Activated CD8-positive, alpha-beta T cell treated with anti-CD3 and anti-CD28 coated beads, Interleukin-2, amount 10 ng/mL, durations not matched to agents 7 days and 5 days (primary cell): ENCODE measurements around the gene FGF14. TPM values are rescaled to one million over a fixed set of nuclear protein-coding genes. Genes with fewer than 3 reads are reported as not detected.

ENCODE experiments used
- ATAC-seq: fragments of 150-1000 bp; cut with Tn5 transposase; one replicate; pipeline ENCODE4 v1.10.0; 2021; ENCODE audit warnings: moderate library complexity
- CTCF ChIA-PET: fragments of 350-600 bp; sonication (Branson Sonifier 250); formaldehyde crosslinking; loops from one replicate; lab custom pipeline; 2021; ENCODE audit warnings: antibody characterized with exemption; lab: Charles Lee
- POLR2A ChIA-PET: fragments of 350-600 bp; sonication (Branson Sonifier 250); formaldehyde crosslinking; loops from one replicate; lab custom pipeline; 2021; ENCODE audit warnings: antibody characterized with exemption; lab: Charles Lee
- DNase-seq: peaks from one replicate; pipeline ENCODE4 v3.0.0-alpha.2; 2020
- H3K27ac Mint-ChIP-seq: one replicate; pipeline ENCODE4 v1.8.0; 2021; ENCODE audit warnings: mild to moderate bottlenecking, mixed read lengths
- H3K27me3 Mint-ChIP-seq: one replicate; pipeline ENCODE4 v1.8.0; 2021; ENCODE audit warnings: low read depth, mixed read lengths
- H3K36me3 Mint-ChIP-seq: one replicate; pipeline ENCODE4 v1.8.0; 2021; ENCODE audit warnings: low read depth, mixed read lengths
- H3K4me1 Mint-ChIP-seq: one replicate; pipeline ENCODE4 v1.8.0; 2021; ENCODE audit warnings: low read depth, mixed read lengths
- H3K4me3 Mint-ChIP-seq: one replicate; pipeline ENCODE4 v1.8.0; 2021; ENCODE audit warnings: mild to moderate bottlenecking, mixed read lengths
- H3K9me3 Mint-ChIP-seq: one replicate; pipeline ENCODE4 v1.8.0; 2022; ENCODE audit warnings: mixed read lengths; ENCODE audit not compliant: insufficient read depth
- total RNA-seq, 2 experiments: library from RNA; stranded (reverse); gene quantifications; one replicate each; pipeline ENCODE4 v1.2.3, GENCODE V29; 2021

The FGF14 gene
- total RNA-seq, 2 experiments from 2014 or later = not detected

DNA sequence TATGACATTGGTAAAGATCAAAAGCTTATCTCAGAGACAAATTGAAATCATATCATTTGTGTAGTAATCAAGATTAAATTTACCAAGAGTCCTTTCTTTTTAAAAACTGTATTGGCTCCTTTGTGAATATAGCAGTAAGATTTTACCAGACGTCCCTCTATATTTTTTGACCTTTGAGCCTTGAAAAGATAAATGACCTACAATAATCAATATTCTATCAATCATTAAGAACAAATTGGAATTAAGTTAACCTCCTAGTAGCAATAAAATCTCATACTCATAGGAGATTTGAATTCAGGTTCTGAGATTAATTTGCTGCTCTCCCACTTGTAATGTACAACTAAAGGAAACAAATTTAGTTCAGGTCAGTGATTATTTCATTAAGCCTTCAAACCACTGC lies 78.3 kb downstream of the FGF14 start:
- Mint-ChIP-seq H3K4me3 (no peak overlapping the region), H3K9me3 (no peaks in the 10 kb centered on the region), H3K27ac (no peak overlapping the region), H3K27me3 (no peaks in the 10 kb centered on the region), H3K36me3 (no peaks in the 10 kb centered on the region), H3K4me1 (peaks cover 4% of the 10 kb centered on the region)
- CTCF ChIA-PET = no interaction called here
- DNase-seq = no peak
- POLR2A ChIA-PET = no interaction called here
- ATAC-seq = no peak

GRCh38 chr13:102323012-102323411 lies 78.8 kb downstream of the FGF14 start:
- no peaks in the 10 kb centered on the region for H3K9me3 Mint-ChIP-seq
- H3K27ac Mint-ChIP-seq = no peak overlapping the region
- DNase-seq (no peak), ATAC-seq (no peak)
- POLR2A ChIA-PET = no interaction called here
- no peaks in the 10 kb centered on the region for H3K36me3 Mint-ChIP-seq
- H3K4me3 Mint-ChIP-seq = no peak overlapping the region
- CTCF ChIA-PET = no interaction called here
- peaks cover 4% of the 10 kb centered on the region for H3K4me1 Mint-ChIP-seq
- H3K27me3 Mint-ChIP-seq = no peaks in the 10 kb centered on the region

DNA sequence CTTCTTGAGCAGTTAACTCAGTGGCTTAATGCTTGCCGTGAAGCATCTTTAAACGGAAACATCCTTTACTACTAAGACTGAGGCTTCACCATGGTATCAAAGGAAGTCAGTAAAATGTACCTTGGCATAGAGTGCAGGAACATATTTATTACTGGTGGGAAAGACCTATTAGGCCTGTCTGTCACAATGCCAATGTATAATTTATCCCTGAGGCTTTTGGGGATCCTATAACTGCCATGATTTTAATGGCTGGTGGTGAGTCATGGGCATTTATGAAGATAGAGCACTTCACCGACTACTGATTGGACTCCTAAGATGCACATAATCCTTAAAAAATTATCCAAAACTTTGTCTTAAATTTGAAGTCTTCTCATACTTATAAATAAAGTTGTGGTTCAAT lies 79.6 kb downstream of the FGF14 start:
- no peak for ATAC-seq
- no peak for DNase-seq
- no peak overlapping the region for H3K4me3 Mint-ChIP-seq

GRCh38 chr13:102318233-102318632 lies 83.6 kb downstream of the FGF14 start:
- CTCF ChIA-PET = no interaction called here
- ATAC-seq = no peak
- Mint-ChIP-seq H3K27me3 (no peaks in the 10 kb centered on the region), H3K27ac (no peak overlapping the region), H3K4me1 (no peaks in the 10 kb centered on the region), H3K9me3 (no peaks in the 10 kb centered on the region), H3K4me3 (no peak overlapping the region), H3K36me3 (no peaks in the 10 kb centered on the region)
- DNase-seq = no peak
- POLR2A ChIA-PET = no interaction called here

More for the DNA sequence above, 79.6 kb downstream of the FGF14 start:
- Mint-ChIP-seq H3K9me3 (no peaks in the 10 kb centered on the region), H3K36me3 (no peaks in the 10 kb centered on the region), H3K27ac (no peak overlapping the region), H3K4me1 (peaks cover 4% of the 10 kb centered on the region), H3K27me3 (no peaks in the 10 kb centered on the region)
- ChIA-PET POLR2A (no interaction called here), CTCF (no interaction called here)

DNA sequence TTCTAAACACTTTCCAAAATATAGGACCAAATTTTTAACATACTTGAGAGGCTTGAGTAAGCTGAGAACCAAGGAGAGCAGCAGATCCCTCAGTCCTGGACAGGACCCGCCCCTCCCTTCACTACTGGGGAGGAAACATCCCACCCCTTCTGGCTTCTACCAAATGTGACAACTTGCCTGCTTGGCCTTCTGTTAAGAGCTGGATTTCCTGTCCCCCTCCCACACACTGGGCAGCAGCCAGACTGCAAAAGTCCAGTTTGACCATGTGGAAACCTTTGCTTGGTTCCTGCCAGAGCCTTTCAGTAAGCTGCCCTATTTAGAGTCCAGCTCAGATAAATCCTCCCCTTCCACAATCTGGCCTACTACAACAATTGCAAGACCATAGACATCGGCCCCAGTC lies 84.3 kb downstream of the FGF14 start:
- ChIA-PET POLR2A (no interaction called here), CTCF (no interaction called here)
- no peak for ATAC-seq
- DNase-seq = no peak
- no peak overlapping the region for H3K4me3 Mint-ChIP-seq
- no peaks in the 10 kb centered on the region for H3K27me3 Mint-ChIP-seq
- no peaks in the 10 kb centered on the region for H3K36me3 Mint-ChIP-seq
- H3K27ac Mint-ChIP-seq = no peak overlapping the region
- H3K4me1 Mint-ChIP-seq = no peaks in the 10 kb centered on the region
- H3K9me3 Mint-ChIP-seq = no peaks in the 10 kb centered on the region

DNA sequence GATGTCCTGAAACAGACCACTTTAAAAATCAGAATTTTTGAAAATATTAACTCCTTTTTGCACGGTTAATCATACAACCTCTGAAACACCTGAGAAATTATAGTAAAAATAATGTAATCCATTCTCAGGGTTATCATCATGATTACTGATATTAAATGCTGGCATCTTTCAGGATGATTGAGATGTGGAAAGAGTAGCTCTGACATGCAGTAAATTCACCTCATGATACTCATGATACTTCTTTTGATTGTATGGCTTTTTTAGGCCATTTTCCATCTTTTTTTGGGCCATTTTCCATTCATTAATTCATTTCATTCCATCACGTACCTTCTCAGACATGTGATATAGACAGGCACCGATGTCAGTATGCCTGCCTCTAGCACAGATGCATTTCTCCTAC lies 85.1 kb downstream of the FGF14 start:
- POLR2A ChIA-PET = no interaction called here
- Mint-ChIP-seq H3K9me3 (no peaks in the 10 kb centered on the region), H3K4me1 (no peaks in the 10 kb centered on the region), H3K36me3 (no peaks in the 10 kb centered on the region), H3K27me3 (no peaks in the 10 kb centered on the region), H3K27ac (no peak overlapping the region), H3K4me3 (no peak overlapping the region)
- ATAC-seq = no peak
- DNase-seq = no peak
- CTCF ChIA-PET = no interaction called here

DNA sequence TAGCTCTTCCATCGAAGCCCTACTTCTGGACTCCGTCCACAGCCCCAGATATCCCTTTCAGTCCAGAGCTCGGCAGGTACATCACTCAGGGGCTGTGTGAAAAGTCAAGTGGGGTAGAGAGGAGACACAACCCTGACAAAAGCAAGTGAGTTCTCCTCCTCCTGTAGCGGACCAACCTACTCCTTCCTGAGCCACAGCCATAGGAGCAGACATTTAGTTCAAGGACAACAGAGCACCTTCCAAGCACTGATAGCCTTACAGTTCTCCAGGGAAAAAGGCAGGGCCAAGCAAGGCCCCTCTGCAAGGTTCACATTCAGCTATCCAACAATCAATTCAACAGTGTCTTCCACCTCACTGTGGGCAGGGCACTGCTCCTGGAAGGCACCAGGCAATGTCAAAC lies 89.0 kb downstream of the FGF14 start:
- Mint-ChIP-seq H3K4me1 (no peaks in the 10 kb centered on the region), H3K27ac (no peak overlapping the region), H3K4me3 (no peak overlapping the region), H3K36me3 (no peaks in the 10 kb centered on the region), H3K27me3 (peaks cover 2% of the 10 kb centered on the region), H3K9me3 (no peaks in the 10 kb centered on the region)
- ATAC-seq (no peak), DNase-seq (no peak)
- CTCF ChIA-PET = interaction anchor here (1.2 kb wide), 1 partner anchor 11 kb away, joined by 4 read pairs; no protein-coding TSS in a partner anchor
- POLR2A ChIA-PET = no interaction called here

DNA sequence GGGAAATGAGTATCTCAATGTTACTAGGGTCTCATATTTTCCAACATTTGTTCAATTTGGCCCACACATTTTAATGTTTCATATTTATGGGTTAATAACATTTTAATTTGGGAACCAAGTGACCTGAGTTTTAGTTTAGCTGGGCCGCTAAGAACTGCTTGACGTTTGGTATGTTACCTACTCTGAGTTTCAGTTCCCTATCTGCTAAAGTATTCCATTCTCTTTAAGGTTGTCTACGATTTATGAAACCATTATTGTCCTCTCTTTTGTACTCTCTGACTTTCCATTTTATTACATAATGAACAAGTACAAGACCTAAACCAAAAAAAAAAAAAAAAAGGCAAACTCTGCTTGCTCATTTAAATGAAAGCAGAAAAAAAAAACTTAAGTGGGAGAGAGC lies 89.9 kb downstream of the FGF14 start:
- no peaks in the 10 kb centered on the region for H3K36me3 Mint-ChIP-seq
- H3K27ac Mint-ChIP-seq = no peak overlapping the region
- H3K4me1 Mint-ChIP-seq = no peaks in the 10 kb centered on the region
- H3K4me3 Mint-ChIP-seq = no peak overlapping the region
- CTCF ChIA-PET = interaction anchor here (1.0 to 1.2 kb wide), 2 partner anchors 10 to 244 kb away, joined by 3 to 4 read pairs; no protein-coding TSS in a partner anchor
- ATAC-seq (no peak), DNase-seq (no peak)
- peaks cover 2% of the 10 kb centered on the region for H3K27me3 Mint-ChIP-seq
- H3K9me3 Mint-ChIP-seq = no peaks in the 10 kb centered on the region
- POLR2A ChIA-PET = no interaction called here

GRCh38 chr13:102311419-102311796 lies 90.4 kb downstream of the FGF14 start:
- H3K36me3 Mint-ChIP-seq = no peaks in the 10 kb centered on the region

GRCh38 chr13:102310691-102311418 lies 91.0 kb downstream of the FGF14 start:
- Mint-ChIP-seq H3K4me1 (no peaks in the 10 kb centered on the region), H3K27me3 (peaks cover 2% of the 10 kb centered on the region), H3K36me3 (no peaks in the 10 kb centered on the region), H3K27ac (no peak overlapping the region), H3K9me3 (no peaks in the 10 kb centered on the region), H3K4me3 (no peak overlapping the region)
- ATAC-seq (no peak), DNase-seq (no peak)
- ChIA-PET CTCF (no interaction called here), POLR2A (interaction anchor here (0.7 kb wide), 1 partner anchor 1874 kb away, joined by 5 read pairs; no protein-coding TSS in a partner anchor)

More at GRCh38 chr13:102311419-102311796, 90.4 kb downstream of the FGF14 start:
- ATAC-seq (no peak), DNase-seq (no peak)
- POLR2A ChIA-PET = no interaction called here
- Mint-ChIP-seq H3K9me3 (no peaks in the 10 kb centered on the region), H3K4me3 (no peak overlapping the region), H3K4me1 (no peaks in the 10 kb centered on the region), H3K27ac (no peak overlapping the region), H3K27me3 (peaks cover 2% of the 10 kb centered on the region)
- CTCF ChIA-PET = interaction anchor here (1.0 kb wide), 1 partner anchor 245 kb away, joined by 3 read pairs; no protein-coding TSS in a partner anchor

DNA sequence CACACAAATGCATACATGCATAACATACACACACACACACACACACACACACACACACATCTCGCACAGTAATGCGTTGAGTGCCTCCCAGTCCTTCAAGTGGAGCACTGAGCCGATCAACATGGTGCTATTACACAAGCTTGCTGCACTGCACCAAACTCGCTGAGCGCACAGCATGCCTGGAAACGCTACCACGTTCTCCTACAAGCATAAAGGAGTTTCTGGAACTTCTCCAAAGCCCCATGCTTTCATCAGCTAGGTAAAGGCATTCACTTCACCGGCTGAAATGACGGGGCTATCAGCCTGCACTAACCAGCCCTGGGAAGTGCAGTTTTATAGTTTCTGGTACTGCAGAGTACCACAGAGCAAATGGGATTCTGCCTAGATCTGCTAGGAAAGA lies 92.7 kb downstream of the FGF14 start:
- Mint-ChIP-seq H3K27ac (no peak overlapping the region), H3K4me3 (no peak overlapping the region), H3K36me3 (no peaks in the 10 kb centered on the region), H3K9me3 (no peaks in the 10 kb centered on the region), H3K27me3 (peaks cover 2% of the 10 kb centered on the region), H3K4me1 (no peaks in the 10 kb centered on the region)
- DNase-seq (no peak), ATAC-seq (no peak)
- ChIA-PET CTCF (no interaction called here), POLR2A (no interaction called here)

- no peak overlapping the region for H3K27ac Mint-ChIP-seq
- ATAC-seq = no peak
- H3K9me3 Mint-ChIP-seq = no peaks in the 10 kb centered on the region
- no peak overlapping the region for H3K4me3 Mint-ChIP-seq
- H3K27me3 Mint-ChIP-seq = no peaks in the 10 kb centered on the region
- H3K36me3 Mint-ChIP-seq = no peaks in the 10 kb centered on the region
- no peak for DNase-seq
- H3K4me1 Mint-ChIP-seq = no peaks in the 10 kb centered on the region
- CTCF ChIA-PET = interaction anchor here (1.1 kb wide), 1 partner anchor 10 kb away, joined by 4 read pairs; no protein-coding TSS in a partner anchor
- POLR2A ChIA-PET = no interaction called here
Observed at GRCh38 chr13:102302534-102302933, 99.3 kb downstream of the FGF14 start.
